NT2/D1 (cell line): Measurements from ENCODE around the gene ARPC1B.
"Not testable (repeated sequence)": the region's sequence is repeated elsewhere in the genome, so short reads cannot be mapped to it uniquely, and the experiment has no call there.

ENCODE experiments used
- DNase-seq: peaks from one replicate; pipeline ENCODE4 v3.0.0-alpha.2; 2011; ENCODE audit warnings: low read depth, low spot score
- H3K27me3 ChIP-seq: 2 replicates; pipeline ENCODE4 v1.6.0; 2011; ENCODE audit warnings: mild to moderate bottlenecking; ENCODE audit not compliant: insufficient read length, insufficient read depth
- H3K36me3 ChIP-seq: 2 replicates; pipeline ENCODE4 v1.6.1; 2011; ENCODE audit warnings: mild to moderate bottlenecking, low read length, mixed read lengths; ENCODE audit not compliant: insufficient read depth, insufficient read length
- H3K4me1 ChIP-seq: 2 replicates; pipeline ENCODE4 v1.5.1; 2011; ENCODE audit not compliant: insufficient read depth, insufficient read length
- H3K4me3 ChIP-seq: 2 replicates; pipeline ENCODE4 v1.5.1; 2011; ENCODE audit warnings: low read depth; ENCODE audit not compliant: insufficient read length
- H3K9ac ChIP-seq: 2 replicates; pipeline ENCODE4 v1.6.0; 2011; ENCODE audit warnings: low read depth; ENCODE audit not compliant: insufficient read length
- H3K9me3 ChIP-seq: 2 replicates; pipeline ENCODE4 v1.5.1; 2011; ENCODE audit warnings: mild to moderate bottlenecking, low read length; ENCODE audit not compliant: insufficient read depth
- SUZ12 ChIP-seq: IDR thresholded peaks from 2 replicates; pipeline ENCODE4 v1.6.1; 2011; ENCODE audit not compliant: insufficient read length, insufficient read depth; ENCODE audit errors: extremely low read depth
- YY1 ChIP-seq: IDR thresholded peaks from 2 replicates; pipeline ENCODE4 v1.6.1; 2011; ENCODE audit not compliant: insufficient read length, insufficient read depth
- ZNF274 ChIP-seq: IDR thresholded peaks from 2 replicates; pipeline ENCODE4 v1.6.1; 2011; ENCODE audit warnings: mild to moderate bottlenecking, low read depth, low read length

ARPC1B gene

DNA sequence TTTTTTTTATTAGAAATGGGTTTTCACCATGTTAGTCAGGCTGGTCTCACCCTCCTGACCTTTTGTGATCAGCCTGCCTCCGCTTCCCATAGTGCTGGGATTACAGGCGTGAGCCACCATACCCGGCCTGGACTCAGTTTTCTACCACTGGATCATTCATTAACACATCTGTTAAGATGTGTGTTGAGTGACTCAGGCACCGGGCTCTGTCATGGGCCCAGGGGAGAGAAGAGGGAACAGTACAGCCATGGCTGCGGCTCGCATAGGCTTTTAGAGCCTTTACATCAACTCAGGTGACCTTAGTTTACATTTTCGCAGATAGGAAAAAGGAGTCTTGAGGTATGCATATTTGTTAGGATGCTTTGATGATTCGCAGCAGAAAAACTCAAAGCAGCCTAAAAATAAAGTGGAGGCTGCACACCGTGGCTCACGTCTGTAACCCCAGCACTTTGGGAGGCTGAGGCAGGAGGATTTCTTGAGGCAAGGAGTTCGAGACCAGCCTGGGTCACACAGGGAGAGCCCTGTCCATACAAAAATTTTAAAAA lies 3.1 kb upstream of the ARPC1B start:
- no peak overlapping the region for H3K9ac ChIP-seq
- H3K4me1 ChIP-seq = peaks cover 14% of the 10 kb centered on the region
- H3K4me3 ChIP-seq = no peak overlapping the region
- DNase-seq = no peak
- H3K9me3 ChIP-seq = no peaks in the 10 kb centered on the region
- H3K27me3 ChIP-seq = no peaks in the 10 kb centered on the region
- TF ChIP-seq ZNF274 = no peak
- H3K36me3 ChIP-seq = peaks cover 14% of the 10 kb centered on the region

DNA sequence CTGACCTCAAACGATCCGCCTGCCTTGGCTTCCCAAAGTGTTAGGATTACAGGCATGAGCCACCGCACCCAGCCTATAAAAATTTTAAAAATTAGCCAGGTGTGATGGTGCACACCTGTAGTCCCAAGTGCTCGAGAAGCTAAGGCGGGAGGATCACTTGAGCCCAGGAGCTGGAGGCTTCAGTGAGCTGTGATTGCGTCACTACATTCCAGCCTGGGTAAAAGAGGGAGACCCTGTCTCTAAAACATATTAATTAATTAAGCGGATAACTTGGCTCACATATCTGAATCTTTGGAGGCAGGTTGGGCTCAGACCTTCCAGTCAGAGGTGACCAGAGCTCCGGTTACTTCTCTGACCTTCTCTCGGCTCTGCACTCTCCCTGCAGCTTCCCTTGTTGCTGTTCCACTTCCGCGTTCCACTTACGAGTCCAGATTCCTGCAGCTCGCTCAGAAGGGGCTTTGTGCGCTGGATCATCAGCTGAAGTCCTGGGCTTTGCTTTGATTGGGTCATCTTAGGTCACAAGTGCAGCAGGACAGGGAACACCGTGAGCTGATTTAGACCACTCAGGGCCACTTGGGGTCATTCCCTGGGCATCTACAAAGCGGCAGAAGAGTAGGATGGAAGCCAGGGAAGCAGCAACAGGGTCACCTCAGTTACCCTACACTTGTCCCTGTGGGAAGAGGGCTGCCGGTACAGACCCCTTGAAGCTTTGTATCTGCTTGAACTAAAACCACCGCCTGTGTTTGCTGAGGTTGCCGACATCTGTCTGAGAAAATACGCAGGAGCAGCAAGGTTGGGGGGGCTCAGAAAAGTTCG lies 2.0 kb upstream of the ARPC1B start:
- no peaks in the 10 kb centered on the region for H3K9me3 ChIP-seq
- peak overlapping the region; percentile 36 for H3K9ac ChIP-seq
- no peaks in the 10 kb centered on the region for H3K27me3 ChIP-seq
- TF ChIP-seq YY1 (no peak), ZNF274 (no peak), SUZ12 (no peak)
- peaks cover 13% of the 10 kb centered on the region for H3K36me3 ChIP-seq
- peaks cover 14% of the 10 kb centered on the region for H3K4me1 ChIP-seq
- DNase-seq = no peak
- H3K4me3 ChIP-seq = no peak overlapping the region

DNA sequence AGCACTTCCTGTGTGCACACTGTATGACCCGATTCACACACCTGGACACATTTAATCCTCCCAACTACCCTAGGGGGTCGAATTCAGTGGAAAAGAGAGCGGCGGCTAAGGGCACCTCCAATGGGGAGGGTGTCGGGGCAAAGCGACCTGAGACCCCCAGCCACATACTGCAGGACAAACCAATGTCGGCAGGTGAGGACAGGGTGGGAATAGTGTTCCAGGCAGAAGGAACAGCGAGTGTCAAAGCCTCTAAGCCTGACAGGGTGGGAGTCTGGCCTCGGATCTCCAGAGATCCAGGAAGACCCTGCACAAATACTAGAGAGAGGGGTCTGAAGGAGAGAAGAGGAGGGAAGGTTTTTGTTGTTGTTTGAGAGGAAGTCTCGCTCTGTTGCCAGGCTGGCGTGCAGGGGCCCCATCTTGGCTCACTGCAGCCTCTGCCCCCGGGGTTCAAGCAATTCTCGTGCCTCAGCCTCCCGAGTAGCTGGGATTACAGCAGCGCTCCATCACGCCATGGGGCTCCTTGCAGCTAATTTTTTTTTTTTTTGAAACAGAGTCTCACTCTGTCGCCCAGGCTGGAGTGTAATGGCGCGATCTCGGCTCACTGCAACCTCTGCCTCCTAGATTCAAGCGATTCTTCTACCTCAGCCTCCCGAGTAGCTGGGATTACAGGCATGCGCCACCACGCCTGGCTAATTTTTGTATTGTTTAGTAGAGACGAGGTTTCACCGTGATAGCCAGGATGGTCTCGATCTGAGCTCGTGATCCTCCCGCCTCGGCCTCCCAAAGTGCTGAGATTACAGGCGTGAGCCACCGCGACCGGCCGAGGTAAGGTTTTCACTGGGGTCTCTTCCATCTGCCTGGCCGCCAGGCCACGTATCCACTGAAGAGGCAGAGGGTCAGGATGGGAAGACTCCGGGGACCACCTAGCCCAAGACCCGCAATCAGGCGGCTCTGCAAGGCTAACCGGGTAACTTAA lies 1.2 kb upstream of the ARPC1B start:
- Histone ChIP-seq H3K4me3 (peak overlapping the region; percentile 57), H3K27me3 (no peaks in the 10 kb centered on the region), H3K9ac (peak overlapping the region; percentile 85), H3K4me1 (peaks cover 14% of the 10 kb centered on the region), H3K9me3 (no peaks in the 10 kb centered on the region), H3K36me3 (peaks cover 20% of the 10 kb centered on the region)
- no peak for TF ChIP-seq SUZ12
- no peak for TF ChIP-seq ZNF274
- no peak for TF ChIP-seq YY1
- no peak for DNase-seq

GRCh38 chr7:99375070-99375807 lies 709 bp downstream of the ARPC1B start:
- TF ChIP-seq ZNF274 = no peak
- TF ChIP-seq SUZ12 = no peak
- no peak for TF ChIP-seq YY1
- DNase-seq = no peak
- H3K36me3 ChIP-seq = peaks cover 25% of the 10 kb centered on the region
- H3K9ac ChIP-seq = peak overlapping the region; percentile 64
- H3K4me3 ChIP-seq = peak overlapping the region; percentile 57
- peaks cover 13% of the 10 kb centered on the region for H3K4me1 ChIP-seq
- no peaks in the 10 kb centered on the region for H3K27me3 ChIP-seq
- H3K9me3 ChIP-seq = no peaks in the 10 kb centered on the region

DNA sequence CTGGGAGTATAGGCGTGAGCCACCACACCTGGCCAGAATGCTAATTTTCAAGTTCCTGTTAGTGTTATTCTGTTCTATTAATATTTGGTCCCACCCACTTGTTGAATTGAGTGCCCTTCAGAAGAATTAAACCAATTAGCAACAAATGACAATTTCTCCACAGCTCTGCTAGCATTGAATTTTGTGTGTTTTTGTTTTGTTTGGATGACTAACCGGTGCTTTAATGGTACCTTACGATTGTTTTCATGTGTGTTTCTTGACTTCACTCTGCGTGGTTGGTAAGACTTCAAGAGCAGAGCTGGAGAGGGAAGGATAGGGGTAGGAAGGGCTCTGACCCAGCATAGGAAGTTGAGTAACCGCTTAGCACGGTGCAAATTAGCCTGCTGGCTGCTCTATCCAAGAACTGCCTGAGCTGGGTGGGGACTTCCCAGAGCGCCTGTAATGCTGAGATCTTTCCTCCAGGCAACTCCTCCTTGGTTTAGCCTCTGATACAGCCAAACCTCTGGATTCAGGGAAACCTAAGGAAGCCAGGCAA lies 4.6 kb downstream of the ARPC1B start:
- TF ChIP-seq SUZ12 = no peak
- Histone ChIP-seq H3K27me3 (no peaks in the 10 kb centered on the region), H3K9me3 (no peaks in the 10 kb centered on the region), H3K9ac (no peak overlapping the region), H3K36me3 (peaks cover 54% of the 10 kb centered on the region), H3K4me1 (peaks cover 16% of the 10 kb centered on the region), H3K4me3 (no peak overlapping the region)
- no peak for DNase-seq

- Histone ChIP-seq H3K4me1 (peaks cover 16% of the 10 kb centered on the region), H3K36me3 (peaks cover 58% of the 10 kb centered on the region)
- not testable (repeated sequence) for H3K4me3 ChIP-seq, DNase-seq, H3K27me3 ChIP-seq, H3K9me3 ChIP-seq, H3K9ac ChIP-seq
These were observed 5.1 kb downstream of the ARPC1B start for GRCh38 chr7:99379693-99380031.
